Measurements from ENCODE around the gene TH.

Gene TH

DNA sequence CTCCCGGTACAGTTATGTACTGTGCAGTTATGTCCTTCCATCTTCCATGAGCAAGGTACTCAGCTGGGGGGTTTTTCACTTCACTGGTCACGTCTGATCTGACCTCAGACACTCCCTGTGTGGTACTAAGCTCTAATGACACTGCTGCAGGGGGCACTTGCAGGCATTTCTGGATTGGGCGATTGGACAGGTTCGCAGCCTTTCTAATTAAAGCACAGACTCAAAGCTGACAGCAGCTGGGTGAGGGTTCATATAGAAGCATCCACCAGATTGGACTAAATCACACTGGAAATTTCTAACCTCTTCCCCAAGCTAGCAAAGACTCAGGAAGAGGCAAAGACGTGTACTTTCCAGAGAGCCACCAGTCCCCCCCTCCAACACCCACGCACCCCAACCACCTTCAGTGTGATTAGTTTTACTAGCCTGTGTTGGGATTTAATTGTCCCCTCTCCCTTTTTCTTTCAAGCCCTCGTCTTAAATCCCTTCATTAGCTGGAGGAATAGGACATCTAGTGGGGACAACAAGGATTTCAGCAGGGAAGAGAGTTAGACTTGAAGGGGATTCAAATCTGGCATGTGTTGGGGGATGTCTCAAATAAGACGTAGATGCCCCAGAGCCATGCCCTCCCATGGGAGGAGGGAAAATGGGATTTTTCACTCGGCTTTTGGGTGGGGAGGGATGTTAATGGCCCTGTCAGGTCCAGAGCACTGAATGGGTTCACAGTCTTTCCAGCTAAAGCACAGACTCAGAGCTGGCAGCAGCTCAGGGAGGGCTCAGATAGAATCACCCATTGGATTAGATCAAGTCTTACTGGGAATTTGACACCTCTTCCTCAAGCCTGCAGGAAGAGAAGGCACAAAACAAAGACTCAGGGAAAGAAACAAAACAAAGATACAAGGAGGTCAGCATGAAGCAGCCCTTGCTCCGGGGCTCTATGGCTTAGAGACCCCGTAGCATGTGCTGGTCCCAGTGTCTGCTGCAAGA, 21.5 kb downstream of the TH start:
- Histone ChIP-seq H3K4me3 (ENCODE audit: low read depth in 1 of 2, low read length in 2 of 2) (no peak overlapping the region), H3K36me3 (ENCODE audit: control insufficient read depth in 1 of 2, insufficient read depth in 2 of 2, low read length in 2 of 2) (no peaks in the 10 kb centered on the region), H3K27me3 (ENCODE audit: low read depth, low read length) (peaks cover 26% of the 10 kb centered on the region), H3K9me3 (ENCODE audit: control insufficient read depth in 1 of 2, low read length in 2 of 2) (no peaks in the 10 kb centered on the region), H3K4me1 (ENCODE audit: control insufficient read depth in 1 of 2, insufficient read depth in 2 of 2, low read length in 2 of 2) (peaks cover 0 to 6% of the 10 kb centered on the region in 2 donors), H3K27ac (ENCODE audit: low read length) (no peak overlapping the region)

GRCh38 chr11:2149460-2149859, 22.2 kb downstream of the TH start:
- Histone ChIP-seq H3K4me3 (ENCODE audit: low read depth in 1 of 2, low read length in 2 of 2) (no peak overlapping the region), H3K27ac (ENCODE audit: low read length) (no peak overlapping the region), H3K36me3 (ENCODE audit: control insufficient read depth in 1 of 2, insufficient read depth in 2 of 2, low read length in 2 of 2) (no peaks in the 10 kb centered on the region), H3K4me1 (ENCODE audit: control insufficient read depth in 1 of 2, insufficient read depth in 2 of 2, low read length in 2 of 2) (peaks cover 0 to 6% of the 10 kb centered on the region in 2 donors), H3K9me3 (ENCODE audit: control insufficient read depth in 1 of 2, low read length in 2 of 2) (no peaks in the 10 kb centered on the region), H3K27me3 (ENCODE audit: low read depth, low read length) (peaks cover 33% of the 10 kb centered on the region)

DNA sequence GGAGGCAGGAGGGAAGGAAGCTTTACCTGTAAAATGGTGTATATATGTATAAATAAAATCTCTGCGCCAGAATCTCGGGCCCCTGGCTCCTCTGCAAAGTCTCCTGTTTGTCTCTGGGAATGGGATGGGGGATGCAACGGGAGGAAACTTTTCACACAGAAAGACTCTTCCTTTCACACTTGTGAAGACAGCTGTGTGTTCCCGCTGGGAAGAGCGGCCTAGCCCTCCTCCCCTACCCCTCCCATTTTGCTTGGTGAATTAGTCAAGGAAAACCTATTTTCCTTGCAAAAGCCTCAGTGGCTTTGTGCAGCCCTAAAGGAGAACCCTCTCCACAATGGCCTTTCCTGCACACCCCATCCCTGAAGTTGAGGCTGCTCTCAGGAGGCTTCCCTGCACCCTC, 23.0 kb downstream of the TH start:
- Histone ChIP-seq H3K27me3 (ENCODE audit: low read depth, low read length) (peaks cover 36% of the 10 kb centered on the region), H3K4me1 (ENCODE audit: control insufficient read depth in 1 of 2, insufficient read depth in 2 of 2, low read length in 2 of 2) (peaks cover 0 to 13% of the 10 kb centered on the region in 2 donors), H3K36me3 (ENCODE audit: control insufficient read depth in 1 of 2, insufficient read depth in 2 of 2, low read length in 2 of 2) (no peaks in the 10 kb centered on the region), H3K9me3 (ENCODE audit: control insufficient read depth in 1 of 2, low read length in 2 of 2) (no peaks in the 10 kb centered on the region), H3K27ac (ENCODE audit: low read length) (no peak overlapping the region), H3K4me3 (ENCODE audit: low read depth in 1 of 2, low read length in 2 of 2) (no peak overlapping the region)

DNA sequence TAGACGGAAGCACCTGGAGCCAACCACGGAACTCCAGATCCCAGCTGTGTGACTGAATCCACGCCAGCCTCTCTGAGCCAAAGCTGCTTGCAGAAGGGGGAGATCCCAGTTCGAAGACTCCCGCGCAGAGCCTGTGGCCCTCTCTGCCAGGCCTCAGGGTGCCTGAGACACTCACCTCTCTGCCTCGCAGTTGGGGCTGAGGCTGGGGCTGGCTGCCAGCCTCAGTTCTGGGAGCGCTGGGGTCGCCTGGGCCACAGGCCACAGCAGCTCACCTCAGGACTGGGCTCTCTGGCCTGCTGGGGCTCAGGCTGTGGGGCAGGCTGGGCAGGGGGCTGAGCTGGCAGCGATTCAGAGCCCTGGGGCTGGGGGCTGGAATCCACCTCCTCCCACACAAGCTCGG, 24.2 kb downstream of the TH start:
- H3K27me3 ChIP-seq (ENCODE audit: low read depth, low read length) = peaks cover 42% of the 10 kb centered on the region
- H3K4me1 ChIP-seq (ENCODE audit: control insufficient read depth in 1 of 2, insufficient read depth in 2 of 2, low read length in 2 of 2) = peaks cover 0 to 14% of the 10 kb centered on the region in 2 donors
- H3K27ac ChIP-seq (ENCODE audit: low read length) = no peak overlapping the region

GRCh38 chr11:2146051-2146450, 25.6 kb downstream of the TH start:
- Histone ChIP-seq H3K27ac (ENCODE audit: low read length) (no peak overlapping the region), H3K4me3 (ENCODE audit: low read depth in 1 of 2, low read length in 2 of 2) (no peak overlapping the region), H3K9me3 (ENCODE audit: control insufficient read depth in 1 of 2, low read length in 2 of 2) (no peaks in the 10 kb centered on the region), H3K27me3 (ENCODE audit: low read depth, low read length) (peaks cover 46% of the 10 kb centered on the region), H3K4me1 (ENCODE audit: control insufficient read depth in 1 of 2, insufficient read depth in 2 of 2, low read length in 2 of 2) (peaks cover 0 to 8% of the 10 kb centered on the region in 2 donors), H3K36me3 (ENCODE audit: control insufficient read depth in 1 of 2, insufficient read depth in 2 of 2, low read length in 2 of 2) (no peaks in the 10 kb centered on the region)

More for the DNA sequence above, 24.2 kb downstream of the TH start:
- Histone ChIP-seq H3K4me3 (ENCODE audit: low read depth in 1 of 2, low read length in 2 of 2) (no peak overlapping the region), H3K36me3 (ENCODE audit: control insufficient read depth in 1 of 2, insufficient read depth in 2 of 2, low read length in 2 of 2) (no peaks in the 10 kb centered on the region), H3K9me3 (ENCODE audit: control insufficient read depth in 1 of 2, low read length in 2 of 2) (no peaks in the 10 kb centered on the region)

DNA sequence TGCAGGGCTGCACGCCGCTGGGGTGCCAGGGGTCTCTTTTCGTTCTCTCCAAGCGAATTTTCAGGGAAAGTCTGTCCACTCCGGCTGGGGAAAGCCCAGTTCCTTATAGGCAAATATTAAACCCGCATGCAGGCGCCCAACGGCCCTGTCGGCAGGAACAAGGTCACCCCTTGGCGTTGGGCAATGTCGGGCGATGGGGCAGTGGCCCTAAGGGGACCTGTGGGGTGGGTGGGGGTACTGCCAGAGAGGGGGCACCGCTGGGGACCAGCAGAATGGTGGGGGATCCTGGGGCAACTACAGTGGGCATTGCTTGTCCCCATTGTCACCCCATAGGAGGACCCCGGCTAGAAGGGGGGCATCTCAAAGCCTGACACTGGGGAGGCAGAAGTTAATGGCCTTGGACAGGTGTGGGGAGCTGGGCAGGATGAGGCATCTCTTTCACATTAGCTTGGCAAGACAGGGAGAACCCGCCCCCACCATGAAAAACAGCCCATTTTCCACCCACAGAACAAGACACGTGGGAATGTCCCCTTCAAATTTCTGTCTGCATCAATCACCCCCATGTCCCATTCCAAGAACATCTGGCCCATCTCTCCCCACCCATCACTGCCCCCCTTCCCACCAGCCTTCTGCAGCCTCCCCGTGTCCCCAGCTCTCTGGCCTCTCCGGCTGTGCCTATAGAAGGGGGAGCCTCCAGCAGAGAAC, 26.9 kb downstream of the TH start:
- peaks cover 36% of the 10 kb centered on the region for H3K27me3 ChIP-seq (ENCODE audit: low read depth, low read length)
- no peak overlapping the region for H3K27ac ChIP-seq (ENCODE audit: low read length)
- H3K4me3 ChIP-seq (ENCODE audit: low read depth in 1 of 2, low read length in 2 of 2) = no peak overlapping the region
- H3K9me3 ChIP-seq (ENCODE audit: control insufficient read depth in 1 of 2, low read length in 2 of 2) = no peaks in the 10 kb centered on the region
- H3K36me3 ChIP-seq (ENCODE audit: control insufficient read depth in 1 of 2, insufficient read depth in 2 of 2, low read length in 2 of 2) = no peaks in the 10 kb centered on the region
- peaks cover 0 to 18% of the 10 kb centered on the region in 2 donors for H3K4me1 ChIP-seq (ENCODE audit: control insufficient read depth in 1 of 2, insufficient read depth in 2 of 2, low read length in 2 of 2)

DNA sequence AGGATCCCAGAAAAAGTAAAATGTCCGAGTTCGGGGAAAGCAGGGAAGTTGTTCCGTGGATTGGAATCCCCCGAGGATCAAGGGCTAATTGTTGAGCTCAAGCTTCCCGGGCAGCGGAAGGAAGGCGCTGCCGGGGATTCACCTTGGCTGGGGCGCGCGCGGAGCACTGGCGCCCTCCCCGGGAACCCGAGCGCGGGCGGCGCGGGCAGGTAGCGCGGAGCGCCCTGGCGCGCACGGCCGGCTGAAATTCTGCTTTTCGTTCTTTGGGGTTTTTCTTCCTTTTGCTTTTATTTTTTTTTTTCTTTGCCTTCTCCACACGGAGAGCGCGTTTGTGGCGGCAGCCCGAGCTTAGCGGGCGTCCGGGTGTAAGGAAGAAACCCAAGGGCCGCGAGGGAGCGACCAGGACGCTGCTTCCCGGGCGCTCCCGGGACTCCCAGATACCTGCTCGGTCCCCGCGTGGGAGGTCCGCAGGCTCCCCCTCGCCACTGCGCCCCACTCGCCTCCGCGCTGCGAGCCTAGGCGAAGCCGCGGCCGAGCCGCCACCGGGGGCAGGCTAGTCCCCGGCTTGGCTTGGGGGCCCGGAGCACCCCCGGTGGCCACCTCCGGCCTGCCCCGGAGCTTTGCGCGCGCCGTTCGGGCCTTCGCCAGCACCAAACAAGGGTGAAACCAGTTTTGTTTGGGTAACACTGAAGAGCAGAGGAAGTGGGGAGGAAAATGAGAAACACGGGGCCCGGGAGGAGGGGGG, 27.6 kb downstream of the TH start:
- Histone ChIP-seq H3K36me3 (ENCODE audit: control insufficient read depth in 1 of 2, insufficient read depth in 2 of 2, low read length in 2 of 2) (no peaks in the 10 kb centered on the region), H3K27me3 (ENCODE audit: low read depth, low read length) (peaks cover 36% of the 10 kb centered on the region), H3K4me3 (ENCODE audit: low read depth in 1 of 2, low read length in 2 of 2) (no peak overlapping the region), H3K9me3 (ENCODE audit: control insufficient read depth in 1 of 2, low read length in 2 of 2) (no peaks in the 10 kb centered on the region), H3K4me1 (ENCODE audit: control insufficient read depth in 1 of 2, insufficient read depth in 2 of 2, low read length in 2 of 2) (peaks cover 0 to 20% of the 10 kb centered on the region in 2 donors), H3K27ac (ENCODE audit: low read length) (no peak overlapping the region)

- Histone ChIP-seq H3K4me3 (ENCODE audit: low read depth in 1 of 2, low read length in 2 of 2) (no peak overlapping the region), H3K4me1 (ENCODE audit: control insufficient read depth in 1 of 2, insufficient read depth in 2 of 2, low read length in 2 of 2) (peaks cover 0 to 21% of the 10 kb centered on the region in 2 donors), H3K9me3 (ENCODE audit: control insufficient read depth in 1 of 2, low read length in 2 of 2) (no peaks in the 10 kb centered on the region), H3K27ac (ENCODE audit: low read length) (no peak overlapping the region), H3K36me3 (ENCODE audit: control insufficient read depth in 1 of 2, insufficient read depth in 2 of 2, low read length in 2 of 2) (no peaks in the 10 kb centered on the region), H3K27me3 (ENCODE audit: low read depth, low read length) (peaks cover 36% of the 10 kb centered on the region)
Observed at GRCh38 chr11:2143477-2143798, 28.2 kb downstream of the TH start.

DNA sequence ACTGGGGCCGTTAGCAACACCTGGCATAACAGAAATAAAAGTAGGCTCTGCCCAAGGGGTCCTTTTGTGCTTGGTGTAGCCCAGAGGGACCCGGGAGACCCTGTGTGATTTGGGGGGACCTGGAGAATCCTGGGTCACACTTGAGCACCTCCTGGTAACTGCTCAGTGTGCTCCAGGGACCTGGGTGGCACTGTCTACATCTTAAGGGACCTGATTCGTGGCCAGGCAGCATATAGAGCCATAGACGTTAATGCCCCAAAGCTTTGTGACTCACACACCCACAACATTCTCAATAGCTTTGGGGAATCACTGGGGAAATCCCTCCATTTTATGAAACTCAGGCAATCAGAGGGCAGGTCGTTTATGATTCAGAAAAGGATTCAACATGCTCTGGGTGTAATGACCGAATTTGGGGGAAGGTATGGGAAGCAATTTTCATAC, 28.8 kb downstream of the TH start:
- Histone ChIP-seq H3K27me3 (ENCODE audit: low read depth, low read length) (peaks cover 36% of the 10 kb centered on the region), H3K27ac (ENCODE audit: low read length) (no peak overlapping the region), H3K4me1 (ENCODE audit: control insufficient read depth in 1 of 2, insufficient read depth in 2 of 2, low read length in 2 of 2) (peaks cover 0 to 25% of the 10 kb centered on the region in 2 donors), H3K4me3 (ENCODE audit: low read depth in 1 of 2, low read length in 2 of 2) (no peak overlapping the region), H3K36me3 (ENCODE audit: control insufficient read depth in 1 of 2, insufficient read depth in 2 of 2, low read length in 2 of 2) (no peaks in the 10 kb centered on the region), H3K9me3 (ENCODE audit: control insufficient read depth in 1 of 2, low read length in 2 of 2) (no peaks in the 10 kb centered on the region)

GRCh38 chr11:2142300-2142759, 29.3 kb downstream of the TH start:
- no peaks in the 10 kb centered on the region for H3K9me3 ChIP-seq (ENCODE audit: control insufficient read depth in 1 of 2, low read length in 2 of 2)
- no peaks in the 10 kb centered on the region for H3K36me3 ChIP-seq (ENCODE audit: control insufficient read depth in 1 of 2, insufficient read depth in 2 of 2, low read length in 2 of 2)
- peaks cover 0 to 30% of the 10 kb centered on the region in 2 donors for H3K4me1 ChIP-seq (ENCODE audit: control insufficient read depth in 1 of 2, insufficient read depth in 2 of 2, low read length in 2 of 2)
- no peak overlapping the region for H3K4me3 ChIP-seq (ENCODE audit: low read depth in 1 of 2, low read length in 2 of 2)
- peaks cover 39% of the 10 kb centered on the region for H3K27me3 ChIP-seq (ENCODE audit: low read depth, low read length)
- no peak overlapping the region for H3K27ac ChIP-seq (ENCODE audit: low read length)
